ENCODE measurements around the gene ARHGEF12.

The ARHGEF12 gene

DNA sequence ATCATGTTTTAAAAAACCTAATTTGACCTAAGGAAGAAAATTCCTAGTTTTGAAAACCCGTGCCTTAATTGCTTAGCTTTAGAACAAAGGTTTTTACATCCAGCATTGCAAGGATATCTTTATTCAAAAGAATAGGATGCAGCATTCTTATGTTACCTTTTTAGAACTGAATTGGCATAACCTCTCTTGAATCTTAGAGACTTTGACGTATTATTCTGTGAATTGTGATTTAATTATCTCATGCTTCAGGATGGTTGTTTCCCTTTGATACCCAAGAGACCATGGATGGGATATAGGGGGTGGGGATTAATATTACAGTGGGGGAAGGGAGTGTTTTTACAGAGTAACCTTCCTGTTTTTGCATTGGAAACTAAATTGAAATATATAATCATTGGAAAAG lies 49.4 kb downstream of the ARHGEF12 start:
- TF ChIP-seq, protein P1, sequence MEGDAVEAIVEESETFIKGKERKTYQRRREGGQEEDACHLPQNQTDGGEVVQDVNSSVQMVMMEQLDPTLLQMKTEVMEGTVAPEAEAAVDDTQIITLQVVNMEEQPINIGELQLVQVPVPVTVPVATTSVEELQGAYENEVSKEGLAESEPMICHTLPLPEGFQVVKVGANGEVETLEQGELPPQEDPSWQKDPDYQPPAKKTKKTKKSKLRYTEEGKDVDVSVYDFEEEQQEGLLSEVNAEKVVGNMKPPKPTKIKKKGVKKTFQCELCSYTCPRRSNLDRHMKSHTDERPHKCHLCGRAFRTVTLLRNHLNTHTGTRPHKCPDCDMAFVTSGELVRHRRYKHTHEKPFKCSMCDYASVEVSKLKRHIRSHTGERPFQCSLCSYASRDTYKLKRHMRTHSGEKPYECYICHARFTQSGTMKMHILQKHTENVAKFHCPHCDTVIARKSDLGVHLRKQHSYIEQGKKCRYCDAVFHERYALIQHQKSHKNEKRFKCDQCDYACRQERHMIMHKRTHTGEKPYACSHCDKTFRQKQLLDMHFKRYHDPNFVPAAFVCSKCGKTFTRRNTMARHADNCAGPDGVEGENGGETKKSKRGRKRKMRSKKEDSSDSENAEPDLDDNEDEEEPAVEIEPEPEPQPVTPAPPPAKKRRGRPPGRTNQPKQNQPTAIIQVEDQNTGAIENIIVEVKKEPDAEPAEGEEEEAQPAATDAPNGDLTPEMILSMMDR (IDR thresholded peaks at IDR 0.05; ENCODE audit: low read depth, low read length): no peak
- no peak overlapping the region for H3K4me3 ChIP-seq (ENCODE audit: low read depth, low read length)

DNA sequence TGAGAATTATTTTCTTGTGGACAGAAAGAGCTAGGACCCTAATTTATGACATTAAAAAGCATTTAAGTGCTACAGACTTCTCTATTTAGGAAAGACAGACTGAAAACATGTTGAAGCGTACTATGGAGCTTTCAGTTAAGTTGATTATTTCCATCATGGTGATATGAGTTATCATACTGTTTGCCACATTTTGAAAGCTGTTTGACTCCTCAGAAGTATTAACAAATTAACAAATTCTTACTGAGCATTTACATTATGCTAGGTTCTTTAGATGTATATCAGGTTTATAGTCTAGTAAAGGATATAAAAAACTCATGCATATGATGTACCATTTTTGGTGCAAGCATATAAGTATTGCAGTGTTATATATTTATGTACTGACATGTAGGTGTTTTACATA lies 50.1 kb downstream of the ARHGEF12 start:
- TF ChIP-seq, protein P1 (IDR thresholded peaks at IDR 0.05; ENCODE audit: low read depth, low read length): no peak
- no peak overlapping the region for H3K4me3 ChIP-seq (ENCODE audit: low read depth, low read length)

DNA sequence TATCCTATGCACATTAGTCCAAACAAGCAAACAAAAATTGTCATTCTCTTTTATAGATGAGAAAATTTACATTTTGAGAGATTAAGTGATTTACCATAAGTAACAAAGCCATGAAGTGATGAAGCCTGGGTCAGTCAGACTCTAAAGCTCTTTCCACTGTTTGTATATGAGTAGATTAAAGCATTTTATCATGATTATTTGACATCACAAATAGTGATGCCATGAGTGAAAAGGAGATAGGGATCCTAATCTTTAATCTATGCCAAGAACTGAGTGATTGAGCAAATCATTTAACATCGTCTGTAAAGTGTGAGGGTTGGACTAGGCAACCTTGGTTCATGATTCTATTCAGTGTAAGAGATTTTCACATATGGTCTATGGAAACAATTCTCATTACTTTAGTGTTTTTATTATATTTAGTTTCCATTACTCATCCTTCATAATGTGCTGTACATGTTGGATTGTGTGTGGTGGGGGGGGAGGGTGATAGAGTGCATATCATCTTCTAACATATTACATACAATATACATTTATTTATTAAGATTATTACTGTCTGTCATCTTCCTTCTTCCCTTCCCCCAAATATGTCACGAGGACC lies 50.7 kb downstream of the ARHGEF12 start:
- TF ChIP-seq, protein P1 (IDR thresholded peaks at IDR 0.05; ENCODE audit: low read depth, low read length): no peak
- H3K4me3 ChIP-seq (ENCODE audit: low read depth, low read length): no peak overlapping the region

DNA sequence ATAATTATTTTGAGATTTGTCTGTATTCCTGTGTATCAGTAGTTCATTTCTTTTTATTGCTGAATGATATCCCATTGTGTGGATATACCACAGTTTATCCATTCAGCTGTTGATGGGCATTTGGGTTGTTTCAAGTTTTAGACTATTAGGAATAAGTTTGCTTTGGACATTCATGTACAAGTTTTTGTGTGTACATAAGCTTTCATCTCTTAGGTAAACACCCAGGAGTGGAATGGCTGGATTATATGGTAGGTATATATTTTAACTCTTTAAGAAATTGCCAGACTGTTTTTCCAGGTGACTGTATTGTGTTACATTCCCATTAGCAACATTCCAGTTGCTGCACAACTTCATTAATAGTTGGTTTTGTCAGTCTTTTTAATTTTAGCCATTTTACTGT lies 52.0 kb downstream of the ARHGEF12 start:
- no peak overlapping the region for H3K4me3 ChIP-seq (ENCODE audit: low read depth, low read length)
- TF ChIP-seq, protein P1 (IDR thresholded peaks at IDR 0.05; ENCODE audit: low read depth, low read length): no peak

DNA sequence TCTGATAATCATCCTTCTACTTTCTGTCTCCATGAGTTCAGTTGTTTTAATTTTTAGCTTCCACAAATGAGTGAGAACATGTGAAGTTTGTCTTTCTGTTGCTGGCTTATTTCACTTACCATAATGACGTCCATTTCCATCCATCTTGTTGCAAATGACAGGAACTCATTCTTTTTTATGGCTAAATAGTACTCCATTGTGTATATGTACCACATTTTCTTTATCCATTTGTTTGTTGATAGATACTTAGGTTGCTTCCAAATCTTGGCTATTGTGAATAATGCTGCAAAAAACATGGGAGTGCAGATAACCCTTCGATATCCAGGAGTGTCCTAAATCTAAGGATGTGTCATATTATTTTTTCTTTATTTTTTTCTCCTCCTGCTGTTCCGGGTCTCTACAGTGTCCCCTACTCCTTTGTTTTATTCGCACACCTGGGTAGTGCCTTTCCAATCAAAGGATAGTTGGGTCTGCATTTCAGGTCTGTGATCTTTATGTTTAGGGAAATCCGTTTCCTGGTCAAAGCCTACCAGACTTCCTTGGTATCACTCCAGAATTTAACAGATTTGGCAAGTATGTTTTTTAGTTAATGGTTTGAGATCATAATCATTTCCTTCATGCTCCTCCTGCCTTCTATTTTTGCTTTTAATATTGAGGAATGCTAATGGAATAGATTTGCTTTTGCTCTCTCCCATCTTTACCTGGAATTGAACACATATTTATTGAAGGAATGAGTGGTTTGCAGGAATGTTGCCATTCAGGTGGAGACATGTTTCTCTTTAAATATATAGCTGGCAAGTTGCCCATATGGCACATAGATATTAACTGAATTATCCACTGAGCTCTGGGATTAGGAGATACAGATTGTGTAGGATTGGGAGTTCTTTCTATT lies 53.7 kb downstream of the ARHGEF12 start:
- TF ChIP-seq, protein P1 (IDR thresholded peaks at IDR 0.05; ENCODE audit: low read depth, low read length): no peak
- H3K4me3 ChIP-seq (ENCODE audit: low read depth, low read length): no peak overlapping the region

DNA sequence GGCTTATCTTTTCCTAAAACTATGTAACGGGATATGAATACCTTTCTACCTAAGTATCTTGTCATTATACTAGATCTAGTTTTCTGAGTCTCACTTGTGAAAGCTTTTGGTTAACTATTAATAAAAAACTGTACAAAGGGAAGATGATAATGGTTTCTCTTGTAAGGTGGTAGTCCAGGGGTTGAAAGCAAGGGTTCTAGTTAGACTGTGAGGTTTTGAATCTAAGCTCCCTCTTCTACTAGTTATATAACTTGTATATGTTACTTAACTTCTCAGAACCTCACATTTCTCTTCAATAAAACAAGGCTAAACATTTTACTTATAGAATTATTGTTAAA lies 54.3 kb downstream of the ARHGEF12 start:
- TF ChIP-seq, protein P1 (IDR thresholded peaks at IDR 0.05; ENCODE audit: low read depth, low read length): no peak
- no peak overlapping the region for H3K4me3 ChIP-seq (ENCODE audit: low read depth, low read length)

DNA sequence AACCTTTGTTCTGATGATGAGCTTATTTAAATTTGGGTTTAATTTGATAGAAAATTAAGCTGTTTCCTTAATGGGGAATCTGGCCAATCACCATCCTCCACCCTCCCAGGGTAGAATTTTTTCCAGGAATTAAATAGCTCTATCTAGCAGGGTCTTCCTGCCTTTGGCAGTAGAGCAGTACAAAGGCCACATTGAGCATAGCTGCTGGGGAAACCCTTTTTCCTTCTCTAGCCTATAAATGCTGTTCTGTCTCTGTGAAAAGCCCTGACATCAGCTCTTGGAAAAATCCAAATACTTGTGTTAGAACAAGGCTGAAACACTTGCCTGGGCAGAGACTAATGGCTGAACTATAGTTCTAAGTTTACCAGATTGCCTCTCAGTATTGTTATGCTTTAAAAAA lies 55.1 kb downstream of the ARHGEF12 start:
- TF ChIP-seq, protein P1 (IDR thresholded peaks at IDR 0.05; ENCODE audit: low read depth, low read length): no peak

More for the DNA sequence above, 55.1 kb downstream of the ARHGEF12 start:
- no peak overlapping the region for H3K4me3 ChIP-seq (ENCODE audit: low read depth, low read length)

Measured in WI38 (cell line).